NT2/D1 (cell line): ENCODE data around the gene MTFR1L.

Experiments
- SUZ12 ChIP-seq: IDR thresholded peaks from 2 replicates; pipeline ENCODE4 v1.6.1; 2011; ENCODE audit not compliant: insufficient read length, insufficient read depth; ENCODE audit errors: extremely low read depth
- YY1 ChIP-seq: IDR thresholded peaks from 2 replicates; pipeline ENCODE4 v1.6.1; 2011; ENCODE audit not compliant: insufficient read length, insufficient read depth
- ZNF274 ChIP-seq: IDR thresholded peaks from 2 replicates; pipeline ENCODE4 v1.6.1; 2011; ENCODE audit warnings: mild to moderate bottlenecking, low read depth, low read length

DNA sequence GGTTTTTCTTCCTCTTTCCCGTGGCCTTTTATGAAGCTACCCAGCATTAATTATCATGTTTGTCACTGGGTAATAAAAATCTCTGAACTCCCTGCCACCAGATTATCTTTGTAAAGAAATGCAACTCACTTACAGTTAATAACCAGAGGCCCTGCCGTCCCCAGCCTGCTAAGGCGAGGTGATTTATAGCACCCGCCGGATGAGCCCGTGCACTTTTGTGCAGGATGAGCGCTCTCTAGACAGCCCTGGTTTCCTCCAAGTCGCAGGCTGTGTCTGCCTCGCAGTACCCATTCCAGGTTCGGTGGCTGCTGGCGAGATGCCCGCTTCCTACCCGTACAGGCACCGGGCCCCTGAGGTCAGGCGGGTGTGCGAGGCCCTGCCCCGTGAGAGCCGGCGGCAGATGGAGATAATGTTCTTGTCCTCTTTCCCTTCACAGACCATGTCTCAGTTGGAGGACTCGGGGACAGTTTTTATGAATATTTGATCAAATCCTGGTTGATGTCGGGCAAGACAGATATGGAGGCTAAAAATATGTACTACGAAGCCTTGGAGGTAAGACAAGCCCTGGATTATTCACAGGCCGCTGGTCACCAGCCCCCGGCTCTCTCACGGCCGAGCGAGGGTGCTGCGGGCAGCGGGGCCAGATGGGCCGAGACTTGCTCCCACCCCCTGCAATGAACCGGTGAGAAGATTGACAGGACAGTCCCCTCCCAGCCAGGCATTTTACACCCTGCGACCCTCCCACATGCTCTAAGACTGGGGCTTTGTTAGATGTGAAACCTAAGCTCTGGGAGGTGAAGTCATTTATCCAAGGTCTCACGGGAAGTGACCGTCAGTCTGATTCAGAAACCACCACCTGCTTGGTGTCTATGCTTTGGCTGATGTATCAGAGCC is 48.3 kb upstream of the MTFR1L start:
- TF ChIP-seq YY1 (no peak), SUZ12 (no peak), ZNF274 (no peak)
